GM23248 (cell line): ENCODE results near the gene RNF26.

Source experiments
- EZH2 ChIP-seq: fragments of 200-600 bp; sonication (generic); IDR thresholded peaks from 2 replicates; pipeline ENCODE4 v1.6.1; 2018; ENCODE audit warnings: antibody characterized with exemption, mild to moderate bottlenecking; ENCODE audit not compliant: insufficient read depth, poor library complexity, severe bottlenecking
- EZH2phosphoT487 ChIP-seq: fragments of 200-600 bp; sonication (generic); IDR thresholded peaks from 2 replicates; pipeline ENCODE4 v1.6.1; 2018; ENCODE audit warnings: antibody characterized with exemption, moderate library complexity, mild to moderate bottlenecking, low read depth; ENCODE audit not compliant: insufficient read depth

- TF ChIP-seq EZH2 (no peak), EZH2phosphoT487 (no peak)
Observed at GRCh38 chr11:119314726-119315125, 19.6 kb upstream of the RNF26 start.
